K562 (cell line): Measurements from ENCODE around the gene MOSPD2. TPM values are rescaled to one million over a fixed set of nuclear protein-coding genes. Genes with fewer than 3 reads are reported as not detected.

Experiments
- ATAC-seq: fragments of 200-7000 bp; cut with Tn5 transposase; 3 replicates; pipeline ENCODE4 v1.9.1; 2020; ENCODE audit warnings: moderate library complexity
- BruUV-seq: library from RNA; stranded (reverse); fragments of 400-500 nt; replicated peaks from 2 replicates; lab custom pipeline; 2021; lab: Mats Ljungman, UMichigan
- CTCF ChIA-PET: fragments of 300-600 bp; formaldehyde crosslinking; extraction: SDS; loops from one replicate; lab custom pipeline; 2021; ENCODE audit warnings: low intra/inter-chr PET ratio; lab: Yijun Ruan, JAX
- POLR2A ChIA-PET: fragments of 300-600, 350-650 bp; sonication (Branson Sonifier 250); formaldehyde crosslinking; extraction: SDS; loops from one replicate; lab custom pipeline; 2021; ENCODE audit warnings: antibody characterized with exemption, inconsistent platforms; lab: Yijun Ruan, JAX
- DNase-seq, 4 experiments: peaks; one replicate each; pipeline versions ENCODE4 v3.0.0 to v3.0.0-alpha.2; 2011 to 2018; ENCODE audit warnings: low spot score in 3 of 4, mixed read lengths in 3 of 4; ENCODE audit errors: extremely low read depth in 1 of 4
- FAIRE-seq: peaks from 2 replicates; lab custom pipeline; 2011; peaks lifted over from hg19 to GRCh38; lab: Jason Lieb, UNC
- H2AFZ ChIP-seq: 2 replicates; pipeline ENCODE4 v1.6.0; 2011; ENCODE audit warnings: low read depth, low read length, control low read depth, inconsistent platforms
- H3K27ac ChIP-seq: fragments of 200-600 bp; 3 replicates; pipeline ENCODE4 v1.8.0; 2011; ENCODE audit warnings: low read depth, mild to moderate bottlenecking, control low read depth, inconsistent platforms, low read length, moderate library complexity, mixed read lengths; ENCODE audit errors: extremely low read depth
- H3K27me3 ChIP-seq, 2 experiments: fragments of 300-600 bp in 1 of 2; 2 replicates in 1 of 2; 3 replicates in 1 of 2; pipeline versions ENCODE4 v1.6.0 to v1.8.0; 2011; ENCODE audit warnings: inconsistent platforms in 2 of 2, low read length in 2 of 2, mild to moderate bottlenecking in 1 of 2, mixed read lengths in 1 of 2, moderate library complexity in 1 of 2; ENCODE audit not compliant: control insufficient read depth in 2 of 2, insufficient read depth in 2 of 2
- H3K36me3 ChIP-seq: fragments of 300-600 bp; 3 replicates; pipeline ENCODE4 v1.8.0; 2011; ENCODE audit warnings: mild to moderate bottlenecking, low read length, inconsistent platforms; ENCODE audit not compliant: control insufficient read depth, insufficient read depth
- H3K4me1 ChIP-seq, 2 experiments: fragments of 200-600 bp in 1 of 2; replicated peaks in 1 of 2; 2 replicates in 1 of 2; 3 replicates in 1 of 2; pipeline versions ENCODE4 v1.5.1 to v1.8.0; 2011; ENCODE audit warnings: inconsistent platforms in 2 of 2, low read length in 2 of 2, mild to moderate bottlenecking in 1 of 2, mixed read lengths in 1 of 2, moderate library complexity in 1 of 2; ENCODE audit not compliant: control insufficient read depth in 2 of 2, insufficient read depth in 2 of 2
- H3K4me2 ChIP-seq: 2 replicates; pipeline ENCODE4 v1.6.1; 2011; ENCODE audit warnings: low read length, control low read depth, inconsistent platforms, mixed read lengths; ENCODE audit not compliant: insufficient read depth
- H3K4me3 ChIP-seq: fragments of 200-600 bp; sonication (generic), shearing (Covaris generic); 2 replicates; pipeline ENCODE4 v1.5.1; 2016; ENCODE audit warnings: control low read depth, inconsistent platforms
- H3K79me2 ChIP-seq: fragments of 200-600 bp; 3 replicates; pipeline ENCODE4 v1.8.0; 2011; ENCODE audit warnings: low read length, inconsistent platforms; ENCODE audit not compliant: control insufficient read depth, insufficient read depth
- H3K9ac ChIP-seq, 2 experiments: 2 replicates each; pipeline versions ENCODE4 v1.6.0 to v1.6.1; 2011; ENCODE audit warnings: low read depth in 2 of 2, low read length in 2 of 2, control low read depth in 1 of 2, inconsistent platforms in 1 of 2, mild to moderate bottlenecking in 1 of 2, mixed read lengths in 1 of 2; ENCODE audit not compliant: insufficient read depth in 1 of 2
- H3K9me1 ChIP-seq: one replicate; pipeline ENCODE4 v1.6.0; 2011; ENCODE audit warnings: inconsistent platforms, mild to moderate bottlenecking, low read length, moderate library complexity; ENCODE audit not compliant: control insufficient read depth, insufficient read depth
- H3K9me3 ChIP-seq: replicated peaks from 2 replicates; pipeline ENCODE4 v1.5.1; 2011; ENCODE audit warnings: low read depth, low read length, inconsistent platforms; ENCODE audit not compliant: control insufficient read depth, insufficient read depth
- H4K20me1 ChIP-seq: replicated peaks from 2 replicates; pipeline ENCODE4 v1.6.1; 2011; ENCODE audit warnings: low read length, inconsistent platforms, mixed read lengths; ENCODE audit not compliant: control insufficient read depth, insufficient read depth
- CHCHD3 ChIP-seq: fragments of 250-450 bp; sonication (Bioruptor Pico); IDR thresholded peaks from 2 replicates; pipeline ENCODE4 v2.1.2; 2022; ENCODE audit warnings: mild to moderate bottlenecking
- DACH1 ChIP-seq: fragments of 450-650 bp; IDR thresholded peaks from 2 replicates; pipeline ENCODE4 v1.6.1; 2018; ENCODE audit not compliant: partially characterized antibody
- ETS2 ChIP-seq: IDR thresholded peaks from 2 replicates; pipeline ENCODE4 v1.6.1; 2016; ENCODE audit warnings: borderline replicate concordance, missing genetic modification characterization, mild to moderate bottlenecking, moderate library complexity, missing compliant biosample characterization; ENCODE audit not compliant: poor library complexity, severe bottlenecking
- EZH2 ChIP-seq: IDR thresholded peaks from 2 replicates; pipeline ENCODE4 v1.6.1; 2012; ENCODE audit warnings: low read depth, mild to moderate bottlenecking, inconsistent platforms, low read length, borderline replicate concordance
- HDAC2 ChIP-seq: fragments of 450-650 bp; IDR thresholded peaks from 2 replicates; pipeline ENCODE4 v1.6.1; 2016; ENCODE audit warnings: mild to moderate bottlenecking
- LEF1 ChIP-seq: fragments of 450-650 bp; IDR thresholded peaks from 2 replicates; pipeline ENCODE4 v1.6.1; 2016; ENCODE audit warnings: mild to moderate bottlenecking
- MAFG ChIP-seq: fragments of 450-650 bp; conservative IDR thresholded peaks from 2 replicates; pipeline ENCODE4 v1.6.1; 2016; ENCODE audit warnings: missing genetic modification characterization, missing compliant biosample characterization
- MTA2 ChIP-seq: fragments of 450-650 bp; IDR thresholded peaks from 2 replicates; pipeline ENCODE4 v1.6.1; 2016; ENCODE audit warnings: low read depth
- MTA3 ChIP-seq: fragments of 450-650 bp; formaldehyde crosslinking; IDR thresholded peaks from 2 replicates; pipeline ENCODE4 v1.6.1; 2017; ENCODE audit warnings: mild to moderate bottlenecking, borderline replicate concordance
- SP1 ChIP-seq: sonication (generic); formaldehyde crosslinking; IDR thresholded peaks from 2 replicates; pipeline ENCODE4 v1.8.1; 2022; ENCODE audit warnings: mild to moderate bottlenecking, missing genetic modification reagents
- SP2 ChIP-seq: IDR thresholded peaks from 2 replicates; pipeline ENCODE4 v1.6.1; 2011; ENCODE audit warnings: mild to moderate bottlenecking, low read depth, low read length, moderate library complexity; ENCODE audit not compliant: poor library complexity, severe bottlenecking; ENCODE audit errors: extremely low read depth
- XRCC4 ChIP-seq: IDR thresholded peaks from one replicate; pipeline ENCODE4 v1.6.1; 2011; ENCODE audit not compliant: insufficient read depth, insufficient read length; ENCODE audit errors: extremely low read depth
- ZFP36 ChIP-seq: fragments of 150-350 bp; IDR thresholded peaks from 2 replicates; pipeline ENCODE4 v1.6.1; 2018; ENCODE audit warnings: low read length, low read depth; ENCODE audit not compliant: partially characterized antibody
- ZNF146 ChIP-seq: IDR thresholded peaks from one replicate; pipeline ENCODE4 v1.6.1; 2018; ENCODE audit warnings: missing compliant biosample characterization; ENCODE audit not compliant: unreplicated experiment
- ZNF212 ChIP-seq: fragments of 450-650 bp; formaldehyde crosslinking; IDR thresholded peaks from 2 replicates; pipeline ENCODE4 v1.4.0; 2020; ENCODE audit warnings: mild to moderate bottlenecking
- ZNF224 ChIP-seq: sonication (generic); formaldehyde crosslinking; IDR thresholded peaks from 2 replicates; pipeline ENCODE4 v1.8.0; 2022; ENCODE audit warnings: mild to moderate bottlenecking, missing genetic modification reagents
- ZNF324 ChIP-seq: fragments of 250-450 bp; sonication (Bioruptor Pico); IDR thresholded peaks from 2 replicates; pipeline ENCODE4 v1.4.0; 2020; ENCODE audit warnings: mild to moderate bottlenecking
- ZNF79 ChIP-seq: fragments of 250-450 bp; sonication (Bioruptor Pico); IDR thresholded peaks from 2 replicates; pipeline ENCODE4 v1.4.0; 2020; ENCODE audit warnings: low read depth, mild to moderate bottlenecking, moderate library complexity
- WGBS: fragments of 100-300 bp; shearing (Covaris generic); methylation state at CpG from one replicate; pipeline ENCODE4 v1.1.6; 2016; ENCODE audit warnings: low coverage, mixed read lengths; ENCODE audit not compliant: insufficient coverage; ENCODE audit errors: missing lambda C conversion rate; 5-methylcytosine and 5-hydroxymethylcytosine counted together
- in situ Hi-C: fragments of 300-500 bp; cut with MboI; formaldehyde crosslinking; loops from 4 replicates; pipeline ENCODE4 v1.15.0; 2018; ENCODE audit warnings: inconsistent platforms, mixed read lengths
- intact Hi-C: fragments of 100-400 bp; cut with micrococcal nuclease; formaldehyde crosslinking; loops from 2 replicates; pipeline ENCODE4 v1.14.2; 2022
- polyA plus RNA-seq, 8 experiments: library from polyadenylated mRNA; depleted of rRNA in 4 of 8; stranded (reverse) in 5 of 8; unstranded in 3 of 8; fragments of >200 nt; fragmentation: Nextera tagmentation in 2 of 8; fragmentation: Illumina TruSeq in 1 of 8; extraction: Ambion mirVana in 2 of 8; extraction: Trizol in 1 of 8; gene quantifications; 2 replicates each; pipeline versions ENCODE4 v1.2.1 to v1.2.3, GENCODE V29; 2011 to 2014; ENCODE audit warnings: inconsistent platforms in 1 of 8, missing spikeins in 1 of 8
- total RNA-seq, 7 experiments: library from RNA; depleted of rRNA in 6 of 7; stranded (reverse); fragments of >200 nt in 6 of 7; fragmentation: Illumina TruSeq in 2 of 7; extraction: Trizol in 2 of 7; gene quantifications; 2 replicates each; pipeline versions ENCODE4 v1.2.1 to v1.2.3, GENCODE V29; 2011 to 2021; ENCODE audit warnings: low replicate concordance in 1 of 7
- TF ChIP-seq, protein P1 (sequence below): fragments of 450-650 bp; conservative IDR thresholded peaks from 2 replicates; pipeline ENCODE4 v1.6.1; 2016; ENCODE audit warnings: missing genetic modification characterization, low read depth, mild to moderate bottlenecking, control low read depth, missing compliant biosample characterization

Gene MOSPD2
- total and polyA plus RNA-seq, 9 of the 15 experiments (the other 6 are each of a cell fraction or from before 2014, with no cell fraction given): 3.9 to 12.2 (median 9.2) TPM

DNA sequence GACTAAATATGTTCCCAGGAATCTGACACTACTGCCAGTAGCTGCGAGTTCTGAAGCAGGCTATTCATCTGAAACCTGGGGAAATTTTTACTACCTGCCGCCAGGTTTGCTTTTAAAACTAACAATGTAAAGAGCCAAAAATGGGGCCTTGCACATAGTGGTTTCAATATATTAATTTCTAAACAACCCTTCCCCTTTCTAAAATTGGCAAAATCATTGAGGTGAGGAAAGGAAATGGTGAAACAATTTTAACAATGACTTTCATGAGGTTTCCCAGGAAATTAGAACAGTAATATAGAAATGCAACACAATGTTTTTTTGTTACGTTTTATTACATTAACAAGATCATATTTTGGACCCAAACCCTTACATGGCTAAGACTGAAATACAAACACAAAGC, 21.7 kb upstream of the MOSPD2 start:
- Histone ChIP-seq H3K9me1 (no peaks in the 10 kb centered on the region), H3K9ac (no peak overlapping the region), H3K27ac (no peak overlapping the region), H3K27me3 (no peaks in the 10 kb centered on the region), H3K36me3 (peaks cover 38% of the 10 kb centered on the region; the same call in 2 of the 3 replicates), H3K9me3 (no peaks in the 10 kb centered on the region), H3K4me1 (no peaks in the 10 kb centered on the region), H4K20me1 (no peaks in the 10 kb centered on the region), H3K79me2 (no peaks in the 10 kb centered on the region), H3K4me2 (no peak overlapping the region), H3K4me3 (no peak overlapping the region), H2AFZ (no peak overlapping the region)
- WGBS: 100% methylated on average over 3 of the region's 3 CpGs
- intact Hi-C loops (no loop called here), in situ Hi-C loops (no loop called here)
- FAIRE-seq (no peak), DNase-seq (no peak), ATAC-seq (no peak)
- POLR2A ChIA-PET: no interaction called here
- CTCF ChIA-PET: no interaction called here
- TF ChIP-seq CHCHD3: no peak
- no peak for TF ChIP-seq SP1 (CRISPR knock-in tag)
- no peak for TF ChIP-seq ZNF224 (CRISPR knock-in tag)
- no peak for TF ChIP-seq MAFG (tag)
- no peak for TF ChIP-seq MTA3
- BruUV-seq: no TSS peak

DNA sequence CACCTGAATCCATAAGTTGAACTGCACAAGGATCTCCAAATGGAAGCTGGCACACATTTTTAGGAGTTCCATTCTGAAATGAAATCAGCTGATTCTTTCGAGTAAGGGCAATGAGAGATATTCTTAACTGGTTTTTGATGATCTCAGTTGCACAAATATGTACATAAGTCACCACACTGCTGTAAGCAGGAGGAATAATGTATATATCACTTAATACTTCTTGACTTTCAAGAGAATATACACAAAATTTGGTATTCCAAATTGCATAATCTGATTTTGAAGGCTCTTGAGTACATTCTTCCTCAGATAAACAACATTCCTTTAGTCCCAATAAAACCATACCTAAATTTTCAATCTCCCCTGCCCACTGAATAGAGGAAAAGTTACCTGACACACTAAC, 8.6 kb upstream of the MOSPD2 start:
- FAIRE-seq (no peak), DNase-seq (no peak), ATAC-seq (no peak)
- H3K27me3 ChIP-seq: no peaks in the 10 kb centered on the region
- H3K9me1 ChIP-seq: no peaks in the 10 kb centered on the region
- CTCF ChIA-PET: no interaction called here
- peaks cover 39% of the 10 kb centered on the region for H3K36me3 ChIP-seq
- no peaks in the 10 kb centered on the region for H3K4me1 ChIP-seq
- POLR2A ChIA-PET: no interaction called here
- H4K20me1 ChIP-seq: no peaks in the 10 kb centered on the region
- no peak overlapping the region for H3K4me3 ChIP-seq
- no peaks in the 10 kb centered on the region; the same call in 1 of the 2 replicates for H3K9me3 ChIP-seq
- no peak overlapping the region for H2AFZ ChIP-seq
- H3K79me2 ChIP-seq: peaks cover 43% of the 10 kb centered on the region
- WGBS: 100% methylated on average over 1 of the region's 1 CpG
- BruUV-seq: no TSS peak
- H3K4me2 ChIP-seq: no peak overlapping the region
- intact Hi-C loops (no loop called here), in situ Hi-C loops (no loop called here)
- no peak overlapping the region for H3K27ac ChIP-seq
- no peak overlapping the region for H3K9ac ChIP-seq
- TF ChIP-seq ZNF324 (no peak), DACH1 (no peak), MTA2 (no peak), HDAC2 (no peak), ZFP36 (no peak), LEF1 (no peak), ZNF79 (CRISPR knock-in tag) (no peak), ZNF212 (no peak), SP2 (no peak), EZH2 (no peak), XRCC4 (no peak), ETS2 (tag) (no peak), ZNF146 (CRISPR knock-in tag) (no peak)
- TF ChIP-seq, protein P1, sequence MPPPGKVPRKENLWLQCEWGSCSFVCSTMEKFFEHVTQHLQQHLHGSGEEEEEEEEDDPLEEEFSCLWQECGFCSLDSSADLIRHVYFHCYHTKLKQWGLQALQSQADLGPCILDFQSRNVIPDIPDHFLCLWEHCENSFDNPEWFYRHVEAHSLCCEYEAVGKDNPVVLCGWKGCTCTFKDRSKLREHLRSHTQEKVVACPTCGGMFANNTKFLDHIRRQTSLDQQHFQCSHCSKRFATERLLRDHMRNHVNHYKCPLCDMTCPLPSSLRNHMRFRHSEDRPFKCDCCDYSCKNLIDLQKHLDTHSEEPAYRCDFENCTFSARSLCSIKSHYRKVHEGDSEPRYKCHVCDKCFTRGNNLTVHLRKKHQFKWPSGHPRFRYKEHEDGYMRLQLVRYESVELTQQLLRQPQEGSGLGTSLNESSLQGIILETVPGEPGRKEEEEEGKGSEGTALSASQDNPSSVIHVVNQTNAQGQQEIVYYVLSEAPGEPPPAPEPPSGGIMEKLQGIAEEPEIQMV: no peak
